Natural killer cell treated with Interleukin-12 subunit alpha and Interleukin-12 subunit beta and Interleukin-15 and Interleukin-18, amount 100 ng/mL, for 72 hours (primary cell): ENCODE results near the gene DEFB128. TPM values are rescaled to one million over a fixed set of nuclear protein-coding genes. Genes with fewer than 3 reads are reported as not detected.
"Not testable (repeated sequence)": the region's sequence is repeated elsewhere in the genome, so short reads cannot be mapped to it uniquely, and the experiment has no call there.

ENCODE experiments used
- ATAC-seq, 2 donors: fragments of 150-1000 bp; cut with Tn5 transposase in 1 of 2; sonication (Bioruptor Pico), chemical (Tn5 transposase) in 1 of 2; 2 replicates each; pipeline ENCODE4 v1.10.0; 2021
- DNase-seq: peaks from one replicate; pipeline ENCODE4 v3.0.0; 2022; ENCODE audit warnings: low spot score
- H3K27ac Mint-ChIP-seq, 2 donors: 1 replicate in 1 of 2; 2 replicates in 1 of 2; pipeline ENCODE4 v1.8.0; 2022; ENCODE audit warnings: mixed read lengths in 2 of 2, mild to moderate bottlenecking in 1 of 2, moderate library complexity in 1 of 2
- H3K27me3 Mint-ChIP-seq, 2 donors: 1 replicate in 1 of 2; 2 replicates in 1 of 2; pipeline ENCODE4 v1.8.0; 2022; ENCODE audit warnings: mixed read lengths in 2 of 2
- H3K36me3 Mint-ChIP-seq: one replicate; pipeline ENCODE4 v1.8.0; 2022; ENCODE audit warnings: mixed read lengths
- H3K4me1 Mint-ChIP-seq, 2 donors: 1 replicate in 1 of 2; 2 replicates in 1 of 2; pipeline ENCODE4 v1.8.0; 2022; ENCODE audit warnings: low read depth in 2 of 2, mixed read lengths in 2 of 2, mild to moderate bottlenecking in 1 of 2
- H3K4me3 Mint-ChIP-seq: one replicate; pipeline ENCODE4 v1.8.0; 2022; ENCODE audit warnings: mixed read lengths
- H3K9me3 Mint-ChIP-seq: 2 replicates; pipeline ENCODE4 v1.8.0; 2022; ENCODE audit warnings: mixed read lengths
- total RNA-seq, 2 donors: library from RNA; stranded (reverse); gene quantifications; one replicate each; pipeline ENCODE4 v1.2.3, GENCODE V29; 2022

Gene DEFB128
- total RNA-seq, result not detected

GRCh38 chr20:189611-190010 is at the start of gene DEFB128:
Gene DEFB128, minus strand, starts transcription at chr20:189711. Its CDS starts 88 bp downstream, at chr20:189623.
- Mint-ChIP-seq H3K9me3 (no peaks in the 10 kb centered on the region), H3K4me3 (no peak within 1 kb of the TSS), H3K4me1 (peaks cover 0 to 4% of the 10 kb centered on the region in 2 donors), H3K36me3 (peaks cover 4% of the 10 kb centered on the region), H3K27ac (no peak within 1 kb of the TSS), H3K27me3 (peaks cover 37 to 46% of the 10 kb centered on the region in 2 donors)
- no peak for DNase-seq
- no peak for ATAC-seq

- no peaks in the 10 kb centered on the region for H3K9me3 Mint-ChIP-seq
- peaks cover 6% of the 10 kb centered on the region in 2 donors for H3K27me3 Mint-ChIP-seq
- H3K4me1 Mint-ChIP-seq, result peaks cover 5 to 8% of the 10 kb centered on the region in 2 donors
- peak in 1 of 2 donors; percentile 62 for ATAC-seq
- H3K27ac Mint-ChIP-seq, result peak overlapping the region; percentile 53 to 56
- DNase-seq, result no peak
- H3K36me3 Mint-ChIP-seq, result no peaks in the 10 kb centered on the region
- peak overlapping the region; percentile 66 for H3K4me3 Mint-ChIP-seq
These were observed 48.4 kb upstream of the DEFB128 start for GRCh38 chr20:237929-238328.

GRCh38 chr20:237489-237888 is 48.0 kb upstream of the DEFB128 start:
- peaks cover 5 to 6% of the 10 kb centered on the region in 2 donors for H3K27me3 Mint-ChIP-seq
- peak overlapping the region; percentile 53 to 56 for H3K27ac Mint-ChIP-seq
- peaks cover 5 to 8% of the 10 kb centered on the region in 2 donors for H3K4me1 Mint-ChIP-seq
- H3K9me3 Mint-ChIP-seq, result no peaks in the 10 kb centered on the region
- DNase-seq (no peak), ATAC-seq (peak; percentile 57 to 69)
- H3K4me3 Mint-ChIP-seq, result peak overlapping the region; percentile 66
- no peaks in the 10 kb centered on the region for H3K36me3 Mint-ChIP-seq

- Mint-ChIP-seq H3K4me1 (peaks cover 5 to 8% of the 10 kb centered on the region in 2 donors), H3K4me3 (no peak overlapping the region), H3K36me3 (no peaks in the 10 kb centered on the region), H3K27me3 (peaks cover 5 to 6% of the 10 kb centered on the region in 2 donors), H3K9me3 (no peaks in the 10 kb centered on the region), H3K27ac (no peak overlapping the region)
- DNase-seq, result no peak
- ATAC-seq, result no peak
These were observed 46.4 kb upstream of the DEFB128 start for GRCh38 chr20:235891-236290.

- ATAC-seq (no peak), DNase-seq (no peak)
- H3K4me1 Mint-ChIP-seq, result no peaks in the 10 kb centered on the region
- H3K36me3 Mint-ChIP-seq, result no peaks in the 10 kb centered on the region
- H3K9me3 Mint-ChIP-seq, result no peaks in the 10 kb centered on the region
- H3K27ac Mint-ChIP-seq, result no peak overlapping the region
- H3K4me3 Mint-ChIP-seq, result no peak overlapping the region
- peaks cover 20 to 38% of the 10 kb centered on the region in 2 donors for H3K27me3 Mint-ChIP-seq
These were observed 38.1 kb upstream of the DEFB128 start for GRCh38 chr20:227439-228105.

GRCh38 chr20:226958-227357 is 37.4 kb upstream of the DEFB128 start, which contains the start of gene DEFB129:
Gene DEFB129, plus strand, starts transcription at chr20:227258. Its CDS starts 31 bp downstream, at chr20:227289.
- Mint-ChIP-seq H3K27ac (no peak within 1 kb of the TSS), H3K4me1 (no peaks in the 10 kb centered on the region), H3K9me3 (no peaks in the 10 kb centered on the region), H3K36me3 (no peaks in the 10 kb centered on the region), H3K27me3 (peaks cover 21 to 40% of the 10 kb centered on the region in 2 donors), H3K4me3 (no peak within 1 kb of the TSS)
- ATAC-seq (no peak), DNase-seq (no peak)

- not testable (repeated sequence) for H3K36me3 Mint-ChIP-seq, H3K4me1 Mint-ChIP-seq, H3K9me3 Mint-ChIP-seq, H3K4me3 Mint-ChIP-seq, DNase-seq, ATAC-seq, H3K27ac Mint-ChIP-seq
- H3K27me3 Mint-ChIP-seq, result peaks cover 23 to 45% of the 10 kb centered on the region in 2 donors
These were observed 36.4 kb upstream of the DEFB128 start for GRCh38 chr20:225879-226278.

GRCh38 chr20:221258-221830 is 31.8 kb upstream of the DEFB128 start:
- H3K27ac Mint-ChIP-seq, result no peak overlapping the region
- H3K36me3 Mint-ChIP-seq, result no peaks in the 10 kb centered on the region
- no peaks in the 10 kb centered on the region for H3K4me1 Mint-ChIP-seq
- H3K9me3 Mint-ChIP-seq, result no peaks in the 10 kb centered on the region
- no peak for DNase-seq
- H3K27me3 Mint-ChIP-seq, result peaks cover 39 to 67% of the 10 kb centered on the region in 2 donors
- no peak overlapping the region for H3K4me3 Mint-ChIP-seq
- ATAC-seq, result no peak

- Mint-ChIP-seq H3K36me3 (no peaks in the 10 kb centered on the region), H3K9me3 (no peaks in the 10 kb centered on the region), H3K4me1 (no peaks in the 10 kb centered on the region), H3K4me3 (no peak overlapping the region), H3K27me3 (peaks cover 36 to 61% of the 10 kb centered on the region in 2 donors), H3K27ac (no peak overlapping the region)
- DNase-seq (no peak), ATAC-seq (no peak)
These were observed 30.0 kb upstream of the DEFB128 start for GRCh38 chr20:219290-220115.

GRCh38 chr20:217266-217665 is 27.8 kb upstream of the DEFB128 start:
- Mint-ChIP-seq H3K27me3 (peaks cover 29 to 51% of the 10 kb centered on the region in 2 donors), H3K36me3 (no peaks in the 10 kb centered on the region), H3K27ac (no peak overlapping the region), H3K4me3 (no peak overlapping the region), H3K9me3 (no peaks in the 10 kb centered on the region), H3K4me1 (no peaks in the 10 kb centered on the region)
- ATAC-seq, result no peak
- no peak for DNase-seq

- Mint-ChIP-seq H3K4me3 (no peak overlapping the region), H3K27me3 (peaks cover 29 to 45% of the 10 kb centered on the region in 2 donors), H3K27ac (no peak overlapping the region), H3K9me3 (no peaks in the 10 kb centered on the region), H3K4me1 (no peaks in the 10 kb centered on the region), H3K36me3 (no peaks in the 10 kb centered on the region)
- DNase-seq (no peak), ATAC-seq (no peak)
These were observed 26.3 kb upstream of the DEFB128 start for GRCh38 chr20:215796-216195.

GRCh38 chr20:214383-214782 is 24.9 kb upstream of the DEFB128 start:
- peaks cover 17 to 31% of the 10 kb centered on the region in 2 donors for H3K27me3 Mint-ChIP-seq
- H3K27ac Mint-ChIP-seq, result no peak overlapping the region
- DNase-seq, result no peak
- no peaks in the 10 kb centered on the region for H3K36me3 Mint-ChIP-seq
- no peak overlapping the region for H3K4me3 Mint-ChIP-seq
- no peaks in the 10 kb centered on the region for H3K4me1 Mint-ChIP-seq
- no peak for ATAC-seq
- H3K9me3 Mint-ChIP-seq, result no peaks in the 10 kb centered on the region

GRCh38 chr20:210809-211502 is 21.4 kb upstream of the DEFB128 start:
- Mint-ChIP-seq H3K27me3 (peaks cover 8 to 9% of the 10 kb centered on the region in 2 donors), H3K36me3 (no peaks in the 10 kb centered on the region), H3K9me3 (no peaks in the 10 kb centered on the region), H3K4me3 (no peak overlapping the region), H3K27ac (no peak overlapping the region), H3K4me1 (no peaks in the 10 kb centered on the region)
- DNase-seq (no peak), ATAC-seq (no peak)
